ENCODE data around the gene HSPA5.

HSPA5 gene

DNA sequence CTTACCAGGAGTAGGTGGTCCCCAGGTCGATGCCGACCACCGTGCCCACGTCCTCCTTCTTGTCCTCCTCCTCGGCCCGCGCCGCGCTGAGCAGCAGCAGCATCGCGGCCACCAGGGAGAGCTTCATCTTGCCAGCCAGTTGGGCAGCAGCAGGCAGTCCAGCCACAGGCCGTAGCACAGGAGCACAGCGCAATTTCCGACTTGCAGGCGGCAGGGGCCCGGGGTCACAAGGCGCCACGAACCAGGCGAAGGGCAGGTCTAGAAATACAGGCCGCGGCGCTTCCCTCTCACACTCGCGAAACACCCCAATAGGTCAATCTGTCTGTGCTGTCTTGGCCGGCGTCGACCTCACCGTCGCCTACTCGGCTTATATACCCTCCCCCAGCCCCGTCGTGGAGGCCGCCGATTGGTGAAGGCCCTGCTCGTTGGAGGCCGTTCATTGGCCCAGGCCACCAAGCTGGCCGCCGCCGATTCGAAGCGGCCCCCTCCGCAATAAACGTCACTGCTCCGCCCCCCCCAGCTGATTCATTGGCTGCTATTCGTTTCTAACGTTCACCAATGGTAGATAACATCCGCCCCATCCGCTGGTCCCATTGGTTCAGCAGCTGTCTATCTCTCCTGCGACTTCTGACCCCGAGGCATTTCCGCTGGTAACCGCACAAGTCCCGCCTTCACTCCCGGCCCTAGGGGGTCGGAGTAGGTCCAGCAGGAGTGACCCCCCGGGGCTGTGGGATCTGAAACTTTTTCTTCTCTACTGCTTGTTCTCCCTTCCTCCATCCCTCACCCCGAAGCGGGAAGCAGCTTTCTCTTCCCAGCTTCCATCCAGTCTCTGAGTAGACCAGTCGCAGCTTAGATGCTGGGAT lies at the start of gene HSPA5 (continued):
- TF ChIP-seq, protein P1, sequence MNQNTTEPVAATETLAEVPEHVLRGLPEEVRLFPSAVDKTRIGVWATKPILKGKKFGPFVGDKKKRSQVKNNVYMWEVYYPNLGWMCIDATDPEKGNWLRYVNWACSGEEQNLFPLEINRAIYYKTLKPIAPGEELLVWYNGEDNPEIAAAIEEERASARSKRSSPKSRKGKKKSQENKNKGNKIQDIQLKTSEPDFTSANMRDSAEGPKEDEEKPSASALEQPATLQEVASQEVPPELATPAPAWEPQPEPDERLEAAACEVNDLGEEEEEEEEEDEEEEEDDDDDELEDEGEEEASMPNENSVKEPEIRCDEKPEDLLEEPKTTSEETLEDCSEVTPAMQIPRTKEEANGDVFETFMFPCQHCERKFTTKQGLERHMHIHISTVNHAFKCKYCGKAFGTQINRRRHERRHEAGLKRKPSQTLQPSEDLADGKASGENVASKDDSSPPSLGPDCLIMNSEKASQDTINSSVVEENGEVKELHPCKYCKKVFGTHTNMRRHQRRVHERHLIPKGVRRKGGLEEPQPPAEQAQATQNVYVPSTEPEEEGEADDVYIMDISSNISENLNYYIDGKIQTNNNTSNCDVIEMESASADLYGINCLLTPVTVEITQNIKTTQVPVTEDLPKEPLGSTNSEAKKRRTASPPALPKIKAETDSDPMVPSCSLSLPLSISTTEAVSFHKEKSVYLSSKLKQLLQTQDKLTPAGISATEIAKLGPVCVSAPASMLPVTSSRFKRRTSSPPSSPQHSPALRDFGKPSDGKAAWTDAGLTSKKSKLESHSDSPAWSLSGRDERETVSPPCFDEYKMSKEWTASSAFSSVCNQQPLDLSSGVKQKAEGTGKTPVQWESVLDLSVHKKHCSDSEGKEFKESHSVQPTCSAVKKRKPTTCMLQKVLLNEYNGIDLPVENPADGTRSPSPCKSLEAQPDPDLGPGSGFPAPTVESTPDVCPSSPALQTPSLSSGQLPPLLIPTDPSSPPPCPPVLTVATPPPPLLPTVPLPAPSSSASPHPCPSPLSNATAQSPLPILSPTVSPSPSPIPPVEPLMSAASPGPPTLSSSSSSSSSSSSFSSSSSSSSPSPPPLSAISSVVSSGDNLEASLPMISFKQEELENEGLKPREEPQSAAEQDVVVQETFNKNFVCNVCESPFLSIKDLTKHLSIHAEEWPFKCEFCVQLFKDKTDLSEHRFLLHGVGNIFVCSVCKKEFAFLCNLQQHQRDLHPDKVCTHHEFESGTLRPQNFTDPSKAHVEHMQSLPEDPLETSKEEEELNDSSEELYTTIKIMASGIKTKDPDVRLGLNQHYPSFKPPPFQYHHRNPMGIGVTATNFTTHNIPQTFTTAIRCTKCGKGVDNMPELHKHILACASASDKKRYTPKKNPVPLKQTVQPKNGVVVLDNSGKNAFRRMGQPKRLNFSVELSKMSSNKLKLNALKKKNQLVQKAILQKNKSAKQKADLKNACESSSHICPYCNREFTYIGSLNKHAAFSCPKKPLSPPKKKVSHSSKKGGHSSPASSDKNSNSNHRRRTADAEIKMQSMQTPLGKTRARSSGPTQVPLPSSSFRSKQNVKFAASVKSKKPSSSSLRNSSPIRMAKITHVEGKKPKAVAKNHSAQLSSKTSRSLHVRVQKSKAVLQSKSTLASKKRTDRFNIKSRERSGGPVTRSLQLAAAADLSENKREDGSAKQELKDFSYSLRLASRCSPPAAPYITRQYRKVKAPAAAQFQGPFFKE (tag by site-specific recombination; IDR thresholded peaks at IDR 0.05; ENCODE audit: borderline replicate concordance) = no peak
- TF ChIP-seq ZFP41 (tag by site-specific recombination; IDR thresholded peaks at IDR 0.05; ENCODE audit: borderline replicate concordance) (no peak), HOXC10 (CRISPR knock-in tag; IDR thresholded peaks at IDR 0.05) (no peak), ZNF274 (IDR thresholded peaks at IDR 0.05; ENCODE audit: low read length) (no peak), ZNF274 (tag by site-specific recombination; IDR thresholded peaks at IDR 0.05; ENCODE audit: borderline replicate concordance) (no peak), ZNF623 (tag by site-specific recombination; IDR thresholded peaks at IDR 0.05) (no peak), ZFP3 (tag by site-specific recombination; IDR thresholded peaks at IDR 0.05; ENCODE audit: low read depth) (no peak), KLF1 (tag by site-specific recombination; IDR thresholded peaks at IDR 0.05) (no peak), ZNF266 (tag by site-specific recombination; IDR thresholded peaks at IDR 0.05; ENCODE audit: low read depth) (no peak), ZNF544 (tag by site-specific recombination; IDR thresholded peaks at IDR 0.05) (no peak), HOXD13 (CRISPR knock-in tag; IDR thresholded peaks at IDR 0.05; ENCODE audit: borderline replicate concordance) (0 out of 2 replicates have a peak, but pooled peaks have one; percentile 44), SP3 (tag by site-specific recombination; IDR thresholded peaks at IDR 0.05) (peak; percentile 71), ZNF394 (tag by site-specific recombination; IDR thresholded peaks at IDR 0.05; ENCODE audit: borderline replicate concordance) (peak; percentile 29; the same call in 1 of the 2 replicates), ZNF654 (tag by site-specific recombination; IDR thresholded peaks at IDR 0.05; ENCODE audit: low read depth) (no peak), ZNF426 (tag by site-specific recombination; IDR thresholded peaks at IDR 0.05) (no peak), ZNF48 (tag by site-specific recombination; IDR thresholded peaks at IDR 0.05) (no peak), ZNF335 (tag by site-specific recombination; conservative IDR thresholded peaks at IDR 0.05) (peak; percentile 61; the same call in 1 of the 2 replicates), ZNF670 (tag by site-specific recombination; IDR thresholded peaks at IDR 0.05; ENCODE audit: low read depth) (no peak), FEZF1 (tag by site-specific recombination; IDR thresholded peaks at IDR 0.05) (no peak)
- TF ChIP-seq, protein P2, sequence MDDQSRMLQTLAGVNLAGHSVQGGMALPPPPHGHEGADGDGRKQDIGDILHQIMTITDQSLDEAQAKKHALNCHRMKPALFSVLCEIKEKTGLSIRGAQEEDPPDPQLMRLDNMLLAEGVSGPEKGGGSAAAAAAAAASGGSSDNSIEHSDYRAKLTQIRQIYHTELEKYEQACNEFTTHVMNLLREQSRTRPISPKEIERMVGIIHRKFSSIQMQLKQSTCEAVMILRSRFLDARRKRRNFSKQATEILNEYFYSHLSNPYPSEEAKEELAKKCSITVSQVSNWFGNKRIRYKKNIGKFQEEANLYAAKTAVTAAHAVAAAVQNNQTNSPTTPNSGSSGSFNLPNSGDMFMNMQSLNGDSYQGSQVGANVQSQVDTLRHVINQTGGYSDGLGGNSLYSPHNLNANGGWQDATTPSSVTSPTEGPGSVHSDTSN (CRISPR knock-in tag; IDR thresholded peaks at IDR 0.05) = peak; percentile 42
- TF ChIP-seq, protein P3, sequence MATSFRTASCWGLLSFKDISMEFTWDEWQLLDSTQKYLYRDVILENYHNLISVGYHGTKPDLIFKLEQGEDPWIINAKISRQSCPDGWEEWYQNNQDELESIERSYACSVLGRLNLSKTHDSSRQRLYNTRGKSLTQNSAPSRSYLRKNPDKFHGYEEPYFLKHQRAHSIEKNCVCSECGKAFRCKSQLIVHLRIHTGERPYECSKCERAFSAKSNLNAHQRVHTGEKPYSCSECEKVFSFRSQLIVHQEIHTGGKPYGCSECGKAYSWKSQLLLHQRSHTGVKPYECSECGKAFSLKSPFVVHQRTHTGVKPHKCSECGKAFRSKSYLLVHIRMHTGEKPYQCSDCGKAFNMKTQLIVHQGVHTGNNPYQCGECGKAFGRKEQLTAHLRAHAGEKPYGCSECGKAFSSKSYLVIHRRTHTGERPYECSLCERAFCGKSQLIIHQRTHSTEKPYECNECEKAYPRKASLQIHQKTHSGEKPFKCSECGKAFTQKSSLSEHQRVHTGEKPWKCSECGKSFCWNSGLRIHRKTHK (tag by site-specific recombination; IDR thresholded peaks at IDR 0.05) = no peak
- TF ChIP-seq, protein P4, sequence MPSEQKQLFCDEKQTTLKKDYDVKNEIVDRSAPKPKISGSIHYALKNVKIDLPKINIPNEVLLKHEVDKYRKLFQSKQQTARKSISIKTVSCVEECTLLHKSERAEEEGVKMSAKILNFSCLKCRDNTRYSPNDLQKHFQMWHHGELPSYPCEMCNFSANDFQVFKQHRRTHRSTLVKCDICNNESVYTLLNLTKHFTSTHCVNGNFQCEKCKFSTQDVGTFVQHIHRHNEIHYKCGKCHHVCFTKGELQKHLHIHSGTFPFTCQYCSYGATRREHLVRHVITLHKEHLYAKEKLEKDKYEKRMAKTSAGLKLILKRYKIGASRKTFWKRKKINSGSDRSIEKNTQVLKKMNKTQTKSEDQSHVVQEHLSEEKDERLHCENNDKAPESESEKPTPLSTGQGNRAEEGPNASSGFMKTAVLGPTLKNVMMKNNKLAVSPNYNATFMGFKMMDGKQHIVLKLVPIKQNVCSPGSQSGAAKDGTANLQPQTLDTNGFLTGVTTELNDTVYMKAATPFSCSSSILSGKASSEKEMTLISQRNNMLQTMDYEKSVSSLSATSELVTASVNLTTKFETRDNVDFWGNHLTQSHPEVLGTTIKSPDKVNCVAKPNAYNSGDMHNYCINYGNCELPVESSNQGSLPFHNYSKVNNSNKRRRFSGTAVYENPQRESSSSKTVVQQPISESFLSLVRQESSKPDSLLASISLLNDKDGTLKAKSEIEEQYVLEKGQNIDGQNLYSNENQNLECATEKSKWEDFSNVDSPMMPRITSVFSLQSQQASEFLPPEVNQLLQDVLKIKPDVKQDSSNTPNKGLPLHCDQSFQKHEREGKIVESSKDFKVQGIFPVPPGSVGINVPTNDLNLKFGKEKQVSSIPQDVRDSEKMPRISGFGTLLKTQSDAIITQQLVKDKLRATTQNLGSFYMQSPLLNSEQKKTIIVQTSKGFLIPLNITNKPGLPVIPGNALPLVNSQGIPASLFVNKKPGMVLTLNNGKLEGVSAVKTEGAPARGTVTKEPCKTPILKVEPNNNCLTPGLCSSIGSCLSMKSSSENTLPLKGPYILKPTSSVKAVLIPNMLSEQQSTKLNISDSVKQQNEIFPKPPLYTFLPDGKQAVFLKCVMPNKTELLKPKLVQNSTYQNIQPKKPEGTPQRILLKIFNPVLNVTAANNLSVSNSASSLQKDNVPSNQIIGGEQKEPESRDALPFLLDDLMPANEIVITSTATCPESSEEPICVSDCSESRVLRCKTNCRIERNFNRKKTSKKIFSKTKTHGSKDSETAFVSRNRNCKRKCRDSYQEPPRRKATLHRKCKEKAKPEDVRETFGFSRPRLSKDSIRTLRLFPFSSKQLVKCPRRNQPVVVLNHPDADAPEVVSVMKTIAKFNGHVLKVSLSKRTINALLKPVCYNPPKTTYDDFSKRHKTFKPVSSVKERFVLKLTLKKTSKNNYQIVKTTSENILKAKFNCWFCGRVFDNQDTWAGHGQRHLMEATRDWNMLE (tag by site-specific recombination; conservative IDR thresholded peaks at IDR 0.05; ENCODE audit: low read depth) = peak; percentile 74
- TF ChIP-seq, protein P5, sequence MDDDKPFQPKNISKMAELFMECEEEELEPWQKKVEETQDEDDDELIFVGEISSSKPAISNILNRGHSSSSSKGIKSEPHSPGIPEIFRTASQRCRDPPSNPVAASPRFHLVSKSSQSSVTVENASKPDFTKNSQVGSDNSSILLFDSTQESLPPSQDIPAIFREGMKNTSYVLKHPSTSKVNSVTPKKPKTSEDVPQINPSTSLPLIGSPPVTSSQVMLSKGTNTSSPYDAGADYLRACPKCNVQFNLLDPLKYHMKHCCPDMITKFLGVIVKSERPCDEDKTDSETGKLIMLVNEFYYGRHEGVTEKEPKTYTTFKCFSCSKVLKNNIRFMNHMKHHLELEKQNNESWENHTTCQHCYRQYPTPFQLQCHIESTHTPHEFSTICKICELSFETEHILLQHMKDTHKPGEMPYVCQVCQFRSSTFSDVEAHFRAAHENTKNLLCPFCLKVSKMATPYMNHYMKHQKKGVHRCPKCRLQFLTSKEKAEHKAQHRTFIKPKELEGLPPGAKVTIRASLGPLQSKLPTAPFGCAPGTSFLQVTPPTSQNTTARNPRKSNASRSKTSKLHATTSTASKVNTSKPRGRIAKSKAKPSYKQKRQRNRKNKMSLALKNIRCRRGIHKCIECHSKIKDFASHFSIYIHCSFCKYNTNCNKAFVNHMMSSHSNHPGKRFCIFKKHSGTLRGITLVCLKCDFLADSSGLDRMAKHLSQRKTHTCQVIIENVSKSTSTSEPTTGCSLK (tag by site-specific recombination; IDR thresholded peaks at IDR 0.05) = no peak

Measured in HEK293 (cell line).